Measurements from ENCODE around the gene CHD2.
A peak's percentile ranks its signal among the peaks of the same experiment; 100 is the strongest.
"Not testable (repeated sequence)": the region's sequence is repeated elsewhere in the genome, so short reads cannot be mapped to it uniquely, and the experiment has no call there.

The CHD2 gene

DNA sequence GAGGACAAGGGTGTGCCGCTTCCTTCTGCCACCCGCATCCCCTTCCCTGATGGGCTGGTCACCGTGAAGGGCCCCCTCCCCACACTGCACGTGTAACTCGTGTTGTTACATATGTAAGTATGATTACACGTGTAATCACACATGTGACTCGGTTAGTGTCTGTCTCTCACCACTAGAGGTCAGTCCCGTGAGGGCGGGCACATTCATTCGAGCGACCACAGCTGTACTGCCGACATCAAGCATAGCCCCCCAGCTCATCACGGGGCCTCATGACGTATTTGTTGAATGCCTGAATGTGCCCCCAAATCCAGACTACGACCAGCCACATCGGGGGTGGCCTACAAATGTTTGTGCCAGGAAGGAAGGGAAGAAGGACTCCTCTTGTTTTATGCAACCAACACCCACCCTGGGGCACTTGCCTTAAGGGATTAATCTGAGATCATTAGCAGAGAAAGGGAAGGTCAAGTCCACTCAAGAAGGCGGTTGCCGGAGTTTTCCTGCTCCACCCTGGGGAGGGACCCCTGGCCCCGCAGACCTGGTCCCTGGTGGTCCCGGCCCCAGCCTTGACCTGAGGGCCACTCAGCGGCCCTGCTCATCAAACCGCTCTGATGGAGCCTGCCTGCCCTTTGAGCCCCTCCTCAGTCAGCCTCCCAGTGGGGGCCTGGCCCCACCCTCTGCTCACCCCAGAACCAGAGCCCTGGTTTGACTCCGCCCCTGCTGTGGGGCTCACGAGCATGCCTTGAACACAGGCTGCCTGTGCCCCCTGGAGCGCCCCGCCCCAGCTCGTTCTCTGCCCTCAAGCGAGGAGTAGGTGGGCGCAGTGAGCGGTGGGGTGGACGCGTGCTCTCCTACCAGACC, 136.1 kb downstream of the CHD2 start:
- DNase-seq (ENCODE audit: low read depth) = peak; percentile 28

DNA sequence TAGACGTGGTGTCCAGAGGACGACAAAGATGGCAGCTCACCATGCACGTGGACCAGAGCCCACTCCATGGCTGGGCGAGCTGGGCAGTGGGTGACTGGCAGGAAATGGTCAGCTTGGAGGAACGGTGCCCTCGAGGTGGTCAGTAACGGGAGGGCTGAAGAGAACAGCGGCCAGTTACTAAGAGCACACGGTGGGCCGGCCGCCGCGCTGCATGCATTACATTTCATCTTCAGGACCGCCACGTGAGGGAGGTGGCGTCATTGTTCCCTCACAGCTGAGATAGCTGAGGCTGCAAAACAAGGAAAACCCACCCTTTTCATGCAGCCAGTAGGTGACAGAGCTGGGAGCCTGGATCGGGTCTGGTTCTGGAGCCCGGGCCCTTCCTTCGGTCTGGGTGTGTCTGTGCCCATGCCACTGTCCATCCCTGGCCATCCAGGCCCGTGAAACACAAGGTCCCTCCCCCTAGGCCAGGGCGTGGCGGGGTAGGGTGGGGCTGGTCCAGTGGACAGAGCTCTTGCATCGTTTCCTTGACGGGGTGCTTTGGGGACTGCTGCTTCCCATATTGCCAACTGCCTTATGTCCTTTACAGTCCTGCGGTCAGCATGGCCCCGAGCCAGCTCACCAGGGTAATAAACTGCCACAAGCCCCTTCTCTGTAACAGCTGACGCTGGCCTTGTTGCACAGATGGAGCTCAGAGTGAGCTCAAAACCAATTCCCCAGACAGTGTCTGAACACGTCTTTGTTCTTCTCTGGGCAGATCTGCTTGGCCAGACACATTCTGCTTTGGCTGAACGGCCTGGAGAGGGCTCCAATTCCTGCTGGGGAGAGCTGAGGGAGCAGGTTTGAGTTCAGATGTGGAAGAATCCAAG, 137.1 kb downstream of the CHD2 start:
- DNase-seq (ENCODE audit: low read depth) = no peak

DNA sequence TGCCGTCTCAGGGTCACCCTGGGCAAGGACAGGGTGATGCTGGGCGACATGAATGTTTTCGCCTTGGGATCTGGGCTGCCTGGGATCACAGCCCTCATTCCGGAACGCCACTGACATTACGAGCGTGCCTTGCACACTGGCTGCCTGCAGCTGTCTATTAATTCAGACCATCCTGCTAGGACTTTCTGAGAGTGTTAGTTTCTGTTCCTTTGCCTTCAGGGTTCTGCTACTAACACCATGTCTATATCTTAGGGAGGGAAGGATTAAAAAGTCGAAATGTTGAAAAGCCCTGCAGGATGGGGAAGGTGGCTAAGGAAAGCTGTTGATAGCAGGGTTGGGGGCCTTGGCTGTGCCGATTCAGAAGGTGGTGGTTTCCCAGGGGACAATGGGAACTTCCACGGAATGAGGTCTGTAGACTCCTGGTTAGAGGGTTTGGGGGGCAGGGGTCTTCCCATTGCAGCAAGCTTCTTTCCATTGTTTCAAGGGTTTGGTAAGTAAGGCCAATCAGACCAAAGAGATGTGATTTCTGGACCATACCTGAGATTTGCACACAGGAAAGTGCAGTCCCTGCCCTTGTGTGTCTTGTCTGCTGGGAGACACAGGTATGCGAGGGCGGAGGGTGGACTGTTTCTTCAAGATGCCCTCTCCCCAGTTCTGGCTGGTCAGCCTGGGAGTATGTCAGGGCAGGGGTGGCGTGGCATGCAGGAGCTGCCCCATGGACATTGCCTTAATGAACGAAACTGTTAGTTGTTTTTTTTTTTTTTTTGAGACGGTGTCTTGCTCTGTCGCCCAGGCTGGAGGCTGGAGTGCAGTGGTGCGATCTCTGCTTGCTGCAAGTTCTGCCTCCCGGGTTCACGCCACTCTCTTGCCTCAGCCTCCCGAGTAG, 137.9 kb downstream of the CHD2 start:
- no peak for DNase-seq (ENCODE audit: low read depth)

DNA sequence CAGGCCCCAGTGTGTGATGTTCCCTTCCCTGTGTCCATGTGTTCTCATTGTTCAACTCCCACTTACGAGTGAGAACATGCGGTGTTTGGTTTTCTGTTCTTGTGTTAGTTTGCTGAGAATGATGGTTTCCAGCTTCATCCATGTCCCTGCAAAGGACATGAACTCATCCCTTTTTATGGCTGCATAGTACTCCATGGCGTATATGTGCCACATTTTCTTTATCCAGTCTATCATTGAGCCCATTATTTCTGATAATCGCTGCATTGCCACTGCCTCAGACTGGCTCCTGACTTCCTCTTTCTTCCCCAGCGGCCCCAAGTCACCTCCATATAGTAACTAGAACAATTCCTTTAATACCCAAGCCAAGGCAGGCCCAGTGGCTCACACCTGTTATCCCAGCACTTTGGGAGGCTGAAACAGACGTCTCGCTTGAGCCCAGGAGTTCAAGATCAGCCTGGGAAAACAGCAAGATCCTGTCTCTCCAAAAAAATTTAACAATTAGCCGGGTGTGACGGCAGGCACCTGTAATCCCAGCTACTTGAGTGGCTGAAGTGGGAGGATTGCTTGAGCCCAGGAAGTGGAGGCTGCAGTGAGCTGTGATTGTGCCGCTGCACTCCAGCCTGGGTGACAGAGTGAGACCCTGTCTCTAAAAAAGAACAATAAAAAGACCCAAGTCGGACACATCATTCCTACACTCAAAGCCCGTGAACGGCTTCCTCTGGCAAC, 139.6 kb downstream of the CHD2 start:
- not testable (repeated sequence) for DNase-seq (ENCODE audit: low read depth)

DNA sequence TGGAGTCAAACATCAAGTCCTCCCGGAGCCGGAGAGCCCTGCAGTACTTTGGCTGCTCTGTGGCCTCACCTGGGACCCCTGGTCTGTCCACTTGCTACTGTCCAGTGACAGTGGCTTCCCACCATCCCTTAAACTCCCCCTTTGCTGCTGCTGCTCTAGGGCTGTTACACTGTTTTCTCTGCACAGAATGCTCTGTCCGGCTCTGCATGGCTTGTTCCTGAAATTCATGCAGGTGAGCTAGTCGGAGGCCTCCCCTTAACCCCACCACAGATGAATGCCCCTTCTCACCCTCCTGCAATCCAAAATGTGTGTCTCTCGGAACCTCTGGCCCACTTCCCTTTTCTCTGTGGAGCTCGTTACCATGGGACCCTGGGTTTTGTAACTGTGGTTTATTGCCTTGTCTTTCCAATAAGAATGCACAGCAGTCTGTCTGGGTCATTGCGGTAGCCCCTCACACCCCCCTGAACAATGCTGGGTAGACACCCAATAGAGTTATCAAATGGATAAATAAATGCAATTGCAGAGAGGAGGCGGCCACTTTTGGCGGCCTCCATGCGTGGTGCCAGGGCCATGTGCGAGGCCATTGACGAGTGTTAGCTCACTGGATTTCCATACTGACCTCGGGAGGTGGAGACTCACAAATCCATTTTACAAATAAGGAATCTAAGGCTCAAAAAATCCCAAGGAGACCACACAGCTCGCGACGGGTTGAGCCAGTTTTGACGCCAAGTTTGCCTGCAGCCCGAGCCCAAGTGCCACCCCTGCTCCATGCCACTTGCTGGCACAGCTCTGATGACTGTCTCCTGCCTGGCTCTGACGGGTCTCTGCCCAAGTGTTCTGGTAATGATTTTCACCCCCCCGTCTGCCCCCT, 140.4 kb downstream of the CHD2 start:
- DNase-seq (ENCODE audit: low read depth) = no peak

DNA sequence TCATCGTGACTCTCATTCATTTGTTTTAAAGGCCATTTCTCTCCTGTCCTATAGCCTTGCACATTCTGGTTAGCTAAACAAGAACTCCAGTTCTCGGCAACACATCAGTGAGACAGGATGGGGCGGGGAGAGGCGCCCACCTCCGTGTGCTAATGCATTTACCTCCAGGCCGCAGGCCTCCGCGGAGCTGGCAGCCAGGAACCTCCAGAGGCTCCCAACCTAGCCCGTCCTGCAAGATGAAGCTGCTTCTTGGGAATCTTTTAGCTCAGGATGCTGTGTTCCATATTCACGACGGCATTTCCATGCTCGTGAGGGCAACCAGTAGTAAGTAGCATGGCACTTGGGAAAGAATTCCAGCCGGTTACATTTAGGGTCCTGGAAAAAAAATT, 141.0 kb downstream of the CHD2 start:
- no peak for DNase-seq (ENCODE audit: low read depth)

DNA sequence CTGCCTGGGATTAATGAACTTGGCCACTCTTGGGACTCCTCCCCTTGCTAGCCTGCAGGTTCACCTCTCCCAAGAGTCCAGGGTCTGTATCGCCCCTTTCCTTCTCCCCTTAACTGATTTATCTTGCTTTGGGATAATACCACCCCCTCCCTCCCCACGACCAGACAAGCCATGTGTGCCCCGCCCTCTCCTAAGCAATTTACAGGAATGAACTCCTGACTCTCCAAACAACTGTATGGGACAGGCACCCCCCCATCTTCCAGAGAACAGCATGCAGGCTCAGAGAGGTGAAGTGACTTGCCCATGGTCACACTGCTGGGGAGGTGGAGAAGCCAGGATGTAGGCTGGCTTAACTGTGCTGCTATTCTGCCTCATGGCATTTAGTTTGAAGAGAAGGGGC, 142.1 kb downstream of the CHD2 start:
- DNase-seq (ENCODE audit: low read depth) = no peak

DNA sequence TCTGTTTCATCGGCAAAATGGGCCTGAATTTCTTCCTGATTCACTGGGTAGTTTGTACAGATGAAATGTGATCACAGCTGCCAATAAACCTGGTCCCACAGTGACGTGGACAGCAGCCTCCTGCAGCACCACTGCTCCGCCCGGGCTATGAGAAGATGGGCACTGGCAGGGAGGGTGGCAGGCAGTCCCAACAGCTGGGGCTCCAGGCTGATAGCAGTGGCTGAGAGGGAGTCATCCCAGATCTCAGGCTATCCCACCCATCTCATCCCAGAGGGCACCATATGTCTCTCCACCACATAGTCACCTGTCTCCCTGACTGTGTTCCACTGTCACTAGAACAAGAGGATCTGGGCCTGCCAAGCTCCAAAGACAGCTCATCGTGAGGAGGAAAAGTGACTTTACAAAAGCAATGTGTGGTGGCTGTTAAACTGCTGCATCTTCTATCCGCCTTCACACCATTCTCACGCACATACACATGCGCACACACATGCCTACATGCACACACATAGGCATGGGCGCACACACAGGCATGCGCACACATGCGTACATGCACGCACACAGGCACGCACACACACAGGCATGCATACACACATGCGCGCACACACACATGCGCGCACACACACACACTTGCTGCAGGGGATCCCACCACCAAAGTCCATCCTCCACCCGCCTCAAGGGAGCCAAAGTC, 142.7 kb downstream of the CHD2 start:
- DNase-seq (ENCODE audit: low read depth) = no peak

DNA sequence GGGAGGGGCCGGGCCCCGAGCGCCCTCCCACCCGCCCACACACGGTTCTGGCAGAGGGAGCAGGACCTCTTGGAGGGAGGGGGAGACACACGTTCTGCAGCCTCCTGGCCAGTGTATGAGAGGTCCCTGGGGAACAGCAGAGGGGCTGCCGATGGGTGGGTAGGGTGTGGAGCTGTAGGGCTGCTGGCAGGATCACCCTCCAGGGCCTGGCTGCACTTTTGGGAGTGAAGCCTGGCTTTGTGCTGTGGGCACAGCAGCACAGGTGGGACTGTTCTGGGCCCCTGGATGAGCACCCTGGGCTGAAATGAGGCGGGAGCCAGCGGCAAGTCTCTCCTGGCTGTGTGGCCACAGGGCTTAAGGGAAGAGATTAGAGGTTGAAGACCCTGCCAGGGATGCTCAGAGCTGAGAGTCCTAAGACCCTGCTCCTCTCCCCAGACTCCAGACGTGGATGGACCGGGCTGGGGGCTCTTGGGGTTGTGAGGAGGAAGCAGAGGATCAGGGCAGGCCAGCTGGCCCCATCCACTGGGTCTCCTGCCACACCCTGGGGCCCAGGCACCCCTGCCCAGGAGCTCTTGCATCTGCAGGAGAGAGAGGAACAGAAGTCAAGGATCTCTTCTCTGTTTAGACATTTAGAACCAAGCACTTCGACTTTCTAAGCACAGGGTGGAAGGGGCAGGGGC, 143.6 kb downstream of the CHD2 start:
- DNase-seq (ENCODE audit: low read depth) = no peak

DNA sequence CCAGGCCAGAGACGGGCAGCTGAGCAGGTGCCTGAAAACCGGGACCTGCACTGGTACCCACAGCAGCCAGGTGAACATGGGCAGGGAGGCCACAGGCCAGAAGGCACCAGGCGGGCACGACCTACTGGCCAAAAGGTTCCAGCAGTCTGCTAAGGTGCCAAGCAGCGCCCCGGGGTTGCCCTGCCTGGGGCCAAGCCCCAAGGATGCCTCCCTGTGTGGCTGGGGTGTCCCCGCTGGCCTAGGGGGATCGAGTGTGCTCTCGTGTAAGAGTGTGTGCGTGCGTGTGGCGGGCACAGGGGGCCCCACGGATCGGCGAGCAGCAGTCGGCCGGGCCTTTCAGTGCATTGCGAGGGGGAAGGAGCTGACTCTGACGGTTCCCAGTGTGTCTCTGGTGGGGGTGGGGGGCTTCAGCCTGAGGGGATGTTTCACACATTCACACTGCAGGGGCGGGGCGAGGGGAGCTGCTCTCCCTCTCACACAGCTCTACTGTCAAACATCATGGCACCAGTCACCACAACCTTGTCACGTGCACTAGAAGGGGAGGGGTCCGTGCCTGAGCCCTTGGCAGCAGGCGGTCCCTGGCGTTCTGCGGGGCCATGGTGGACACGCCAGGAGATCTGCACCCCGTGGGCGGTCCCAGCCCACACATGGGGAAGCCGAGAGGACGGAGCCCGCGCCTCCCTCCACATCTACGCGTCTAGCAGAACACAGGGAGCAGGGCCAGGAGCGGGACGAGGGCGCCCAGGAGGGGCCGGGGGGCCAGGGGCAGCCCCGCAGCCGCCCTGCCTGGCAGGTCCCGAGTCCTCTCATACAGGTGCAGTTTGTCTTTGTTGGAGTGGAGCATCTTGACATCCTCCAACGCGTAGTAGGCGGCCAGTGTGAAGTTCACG, 144.4 kb downstream of the CHD2 start:
- no peak for DNase-seq (ENCODE audit: low read depth)

DNA sequence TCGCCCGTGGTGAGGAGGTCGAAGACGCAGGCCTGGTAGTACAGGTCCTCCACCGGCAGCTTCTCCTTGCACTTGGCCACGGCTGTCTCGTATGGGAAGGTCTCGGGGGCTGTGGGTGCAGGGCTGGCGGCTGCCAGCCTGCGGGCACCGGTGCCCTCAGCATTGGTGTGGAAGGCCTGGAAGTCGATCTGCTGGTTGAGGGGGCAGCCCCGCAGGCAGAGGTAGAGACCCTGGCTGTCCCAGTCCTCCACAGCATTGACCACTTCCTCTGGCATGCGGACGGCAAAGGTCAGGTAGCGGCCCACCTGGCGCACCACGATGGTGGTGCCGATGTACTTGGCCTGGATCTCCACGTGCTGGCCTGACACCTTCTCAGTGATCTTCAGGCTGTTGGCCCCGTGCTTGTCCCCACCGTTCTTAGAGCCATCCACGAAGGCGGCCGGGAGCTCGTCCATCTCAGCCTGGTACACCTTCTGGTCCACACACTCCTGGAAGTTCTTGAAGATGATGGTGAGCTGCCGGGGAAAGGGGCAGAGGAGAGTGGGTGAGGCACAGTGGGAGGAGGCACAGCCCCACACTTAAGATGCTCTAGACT, 145.2 kb downstream of the CHD2 start:
- DNase-seq (ENCODE audit: low read depth) = no peak

DNA sequence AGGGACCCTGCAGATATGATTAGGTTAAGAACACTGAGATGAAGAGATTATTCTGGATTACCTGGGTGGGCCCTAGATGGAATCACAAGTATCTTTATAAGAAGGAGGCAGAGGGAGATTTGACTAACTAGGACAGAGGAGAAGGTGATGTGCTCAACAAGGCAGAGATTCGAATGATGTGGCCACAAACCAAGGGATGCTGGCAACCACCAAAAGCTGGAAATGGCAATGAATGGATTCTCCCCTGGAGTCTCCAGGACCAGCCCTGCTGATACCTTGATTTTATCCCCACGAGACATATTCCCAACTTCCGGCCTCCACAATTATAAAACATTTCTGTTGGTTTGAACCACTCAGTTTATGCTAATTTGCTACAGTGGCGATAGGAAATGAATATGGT, 146.0 kb downstream of the CHD2 start:
- no peak for DNase-seq (ENCODE audit: low read depth)

DNA sequence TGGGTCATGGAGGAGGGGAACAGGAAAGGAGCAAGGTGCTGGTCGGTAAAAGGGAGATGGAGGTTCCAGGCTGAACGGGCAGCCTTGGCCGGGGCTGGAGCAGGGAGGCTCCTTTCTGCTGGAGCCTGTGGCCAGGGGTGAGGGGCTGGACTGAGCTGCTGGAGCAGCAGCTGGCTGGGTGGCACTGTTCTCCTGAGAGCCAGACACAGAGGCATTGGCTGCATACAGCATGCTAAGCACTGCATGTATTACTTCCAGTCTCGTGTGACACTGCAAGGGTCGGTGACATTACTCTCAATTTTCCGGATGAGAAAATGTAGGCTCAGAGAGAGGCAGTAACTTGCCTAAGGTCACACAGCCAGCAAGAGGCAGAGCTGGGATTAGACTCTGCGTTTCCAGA, 146.6 kb downstream of the CHD2 start:
- DNase-seq (ENCODE audit: low read depth) = no peak

DNA sequence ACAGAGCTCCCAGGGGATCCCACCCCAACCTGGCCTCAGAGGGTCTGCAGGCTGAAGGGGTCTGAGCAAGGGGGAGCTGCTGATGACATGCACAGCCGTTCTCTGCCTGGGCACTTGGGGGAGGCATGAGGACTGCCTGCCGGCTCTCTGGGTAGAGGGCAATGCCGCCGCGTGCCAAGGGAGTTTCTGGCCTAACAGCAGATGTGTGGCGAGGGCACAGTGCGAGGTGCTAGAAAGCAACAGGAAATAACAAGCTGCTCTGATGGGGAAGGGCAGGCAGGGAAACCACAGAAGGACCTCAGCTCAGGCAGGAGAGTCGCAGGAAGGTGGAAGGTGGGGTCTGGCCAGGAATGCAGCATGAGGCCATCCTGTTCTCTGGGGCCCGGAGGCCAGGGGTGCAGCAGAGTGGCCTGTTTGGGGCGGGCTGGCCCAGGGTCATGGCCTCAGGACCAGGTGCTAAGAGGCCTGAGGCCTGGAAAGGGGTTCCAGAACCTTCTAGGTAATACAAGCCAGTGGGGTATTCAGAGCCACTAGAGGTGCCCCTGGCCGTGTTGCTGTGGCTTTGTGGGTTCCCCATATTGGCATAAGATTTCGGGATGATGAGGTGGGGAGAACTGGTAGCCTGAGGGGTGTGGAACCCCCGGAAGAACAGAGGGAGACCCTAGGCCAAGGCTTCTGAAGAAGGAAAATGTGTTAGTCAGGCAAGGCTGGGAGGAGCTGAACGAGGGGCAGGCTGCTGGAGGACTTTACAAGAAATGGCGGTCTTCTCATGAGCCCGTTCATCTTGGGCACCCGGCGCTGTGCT, 147.7 kb downstream of the CHD2 start:
- peak; percentile 22 for DNase-seq (ENCODE audit: low read depth)

DNA sequence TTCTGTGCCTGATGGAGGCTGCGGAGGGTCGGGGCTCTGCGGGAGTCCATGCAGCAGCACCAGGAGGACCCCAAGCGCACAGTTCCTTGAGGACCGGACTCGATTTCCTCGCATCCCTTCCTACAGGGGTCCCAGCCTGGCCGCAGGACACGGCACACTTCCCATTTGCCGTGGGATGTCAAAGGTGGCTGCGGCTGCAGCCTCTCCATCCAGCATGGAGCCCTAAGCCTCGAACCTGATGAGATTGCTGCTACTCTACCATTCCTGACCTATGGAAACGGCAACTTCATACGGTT, 148.2 kb downstream of the CHD2 start:
- DNase-seq (ENCODE audit: low read depth) = no peak

DNA sequence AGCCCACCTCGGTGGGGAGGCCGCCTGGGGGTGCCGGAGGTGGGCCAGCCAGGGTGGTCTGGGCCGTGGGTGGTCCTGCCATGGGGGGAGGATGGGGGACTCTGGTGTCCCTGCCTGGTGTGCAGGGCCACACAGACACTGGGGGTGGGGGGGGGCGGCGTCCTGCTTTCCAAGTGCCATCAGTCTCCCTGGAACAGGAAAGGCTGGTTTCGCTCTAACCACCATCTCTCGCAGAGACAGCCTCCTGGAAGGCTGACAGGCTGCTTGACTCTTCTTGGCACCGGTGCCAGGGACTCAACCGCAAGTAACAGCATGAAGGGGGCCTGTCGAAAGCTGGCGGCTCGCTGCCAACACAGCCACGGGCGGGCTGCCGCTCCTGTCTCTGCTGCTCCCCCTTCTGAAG, 148.6 kb downstream of the CHD2 start:
- no peak for DNase-seq (ENCODE audit: low read depth)

DNA sequence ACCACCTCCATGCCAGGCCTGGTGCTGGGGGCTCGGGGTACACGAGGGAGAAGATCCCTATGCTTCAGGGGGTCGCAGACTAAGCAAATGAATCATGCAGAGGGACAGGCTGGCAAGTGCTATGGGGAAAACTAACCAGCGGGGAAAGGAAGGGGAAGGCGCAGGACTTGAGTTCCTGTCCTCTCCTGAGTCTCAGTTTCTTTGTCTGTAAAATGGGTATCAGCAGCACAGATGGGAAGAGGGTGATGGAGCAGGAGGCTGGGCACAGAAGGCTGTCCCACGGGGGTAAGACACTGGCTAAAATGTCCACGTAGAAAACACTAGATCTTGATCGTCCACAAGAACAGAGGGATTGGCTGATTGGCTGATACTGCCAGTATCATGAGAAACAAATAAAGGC, 149.1 kb downstream of the CHD2 start:
- no peak for DNase-seq (ENCODE audit: low read depth)

Measured in activated gamma-delta T cell treated with anti-CD3 and anti-CD28 coated beads, Interleukin-2, amount 50 U/mL, for 16 hours (primary cell).